Measurements from ENCODE around the gene NCOA3. TPM values are rescaled to one million over a fixed set of nuclear protein-coding genes. Genes with fewer than 3 reads are reported as not detected.

The NCOA3 gene
- total RNA-seq, 1 donor from 2014 or later = 21.6 TPM

GRCh38 chr20:47527004-47527800 is 25.5 kb downstream of the NCOA3 start:
- DNase-seq (ENCODE audit: missing footprints) (no peak), ATAC-seq (no peak)

GRCh38 chr20:47529840-47530239 is 28.2 kb downstream of the NCOA3 start:
- no peak for ATAC-seq
- no peak for DNase-seq (ENCODE audit: missing footprints)
- intact Hi-C loops (cut with DNase I) = no loop called here

More at GRCh38 chr20:47527004-47527800, 25.5 kb downstream of the NCOA3 start:
- intact Hi-C loops (cut with DNase I) = no loop called here

- DNase-seq (ENCODE audit: missing footprints) (no peak), ATAC-seq (peak; percentile 23)
- intact Hi-C loops (cut with DNase I) = no loop called here
Observed at GRCh38 chr20:47531458-47531857, 29.8 kb downstream of the NCOA3 start.

GRCh38 chr20:47532002-47532401 is 30.3 kb downstream of the NCOA3 start:
- ATAC-seq = no peak

GRCh38 chr20:47533518-47534062 is 31.9 kb downstream of the NCOA3 start:
- ATAC-seq = no peak
- intact Hi-C loops (cut with DNase I) = no loop called here
- no peak for DNase-seq (ENCODE audit: missing footprints)

More at GRCh38 chr20:47532002-47532401, 30.3 kb downstream of the NCOA3 start:
- intact Hi-C loops (cut with DNase I) = no loop called here
- DNase-seq (ENCODE audit: missing footprints) = no peak

- ATAC-seq (no peak), DNase-seq (ENCODE audit: missing footprints) (no peak)
- intact Hi-C loops (cut with DNase I) = no loop called here
Observed at GRCh38 chr20:47534405-47534804, 32.7 kb downstream of the NCOA3 start.

GRCh38 chr20:47535088-47535487 is 33.4 kb downstream of the NCOA3 start:
- intact Hi-C loops (cut with DNase I) = no loop called here
- DNase-seq (ENCODE audit: missing footprints) = no peak

GRCh38 chr20:47535994-47536393 is 34.3 kb downstream of the NCOA3 start:
- intact Hi-C loops (cut with DNase I) = no loop called here
- ATAC-seq (no peak), DNase-seq (ENCODE audit: missing footprints) (no peak)

More at GRCh38 chr20:47535088-47535487, 33.4 kb downstream of the NCOA3 start:
- ATAC-seq = no peak

- intact Hi-C loops (cut with DNase I) = no loop called here
- DNase-seq (ENCODE audit: missing footprints) (no peak), ATAC-seq (no peak)
Observed at GRCh38 chr20:47540443-47541354, 39.0 kb downstream of the NCOA3 start.

GRCh38 chr20:47541355-47541922 is 39.8 kb downstream of the NCOA3 start:
- intact Hi-C loops (cut with DNase I) = no loop called here
- no peak for DNase-seq (ENCODE audit: missing footprints)
- no peak for ATAC-seq

GRCh38 chr20:47543006-47543431 is 41.3 kb downstream of the NCOA3 start:
- DNase-seq (ENCODE audit: missing footprints) = no peak
- intact Hi-C loops (cut with DNase I) = no loop called here
- no peak for ATAC-seq

GRCh38 chr20:47544240-47544639 is 42.6 kb downstream of the NCOA3 start:
- intact Hi-C loops (cut with DNase I) = no loop called here
- ATAC-seq = no peak
- no peak for DNase-seq (ENCODE audit: missing footprints)

- no peak for ATAC-seq
- intact Hi-C loops (cut with DNase I) = no loop called here
- DNase-seq (ENCODE audit: missing footprints) = no peak
Observed at GRCh38 chr20:47544852-47545251, 43.2 kb downstream of the NCOA3 start.

GRCh38 chr20:47545499-47545898 is 43.8 kb downstream of the NCOA3 start:
- ATAC-seq = no peak
- DNase-seq (ENCODE audit: missing footprints) = no peak
- intact Hi-C loops (cut with DNase I) = no loop called here

GRCh38 chr20:47546184-47547033 is 44.7 kb downstream of the NCOA3 start:
- ATAC-seq = no peak
- no peak for DNase-seq (ENCODE audit: missing footprints)
- intact Hi-C loops (cut with DNase I) = no loop called here

- no peak for ATAC-seq
- no peak for DNase-seq (ENCODE audit: missing footprints)
- intact Hi-C loops (cut with DNase I) = no loop called here
Observed at GRCh38 chr20:47547034-47547387, 45.3 kb downstream of the NCOA3 start.

- no peak for DNase-seq (ENCODE audit: missing footprints)
- ATAC-seq = no peak
- intact Hi-C loops (cut with DNase I) = no loop called here
Observed at GRCh38 chr20:47549671-47550070, 48.0 kb downstream of the NCOA3 start.

- intact Hi-C loops (cut with DNase I) = no loop called here
- ATAC-seq = no peak
- no peak for DNase-seq (ENCODE audit: missing footprints)
Observed at GRCh38 chr20:47551222-47551621, 49.5 kb downstream of the NCOA3 start.

All from Right ventricle myocardium inferior (tissue), 1 donor.